ENCODE data around the gene WDR46. TPM values are rescaled to one million over a fixed set of nuclear protein-coding genes. Genes with fewer than 3 reads are reported as not detected.
"Not testable (repeated sequence)": the region's sequence is repeated elsewhere in the genome, so short reads cannot be mapped to it uniquely, and the experiment has no call there.

Gene WDR46
- total and polyA plus RNA-seq, 12 donors = 11.0 to 40.6 (median 17.8) TPM

GRCh38 chr6:33286946-33287914 lies 1.8 kb downstream of the WDR46 start:
- ATAC-seq (no peak), DNase-seq (no peak)
- no peak for TF ChIP-seq CTCF (IDR thresholded peaks at IDR 0.05)
- intact Hi-C loops (cut with DNase I) = no loop called here
- Histone ChIP-seq H3K4me1 (peaks cover 7 to 27% (median 21%) of the 10 kb centered on the region in 9 donors), H3K36me3 (peaks cover 0 to 76% (median 22%) of the 10 kb centered on the region in 9 donors), H3K9me3 (no peaks in the 10 kb centered on the region), H3K27me3 (no peaks in the 10 kb centered on the region), H3K4me3 (peak overlapping the region in 2 of 10 donors; percentile 90 to 92), H3K27ac (no peak overlapping the region)
- 92 to 94% methylated on average over 22 of the region's 22 CpGs for WGBS, 2 donors

- Histone ChIP-seq H3K4me1 (peaks cover 3 to 20% (median 17%) of the 10 kb centered on the region in 9 donors), H3K36me3 (peaks cover 0 to 77% (median 7%) of the 10 kb centered on the region in 9 donors)
- H3K9me3 ChIP-seq; H3K4me3 ChIP-seq; H3K27ac ChIP-seq; DNase-seq; ATAC-seq; H3K27me3 ChIP-seq; intact Hi-C loops (cut with DNase I): not testable (repeated sequence)
- 94 to 95% methylated on average over 4 of the region's 4 CpGs for WGBS, 2 donors
Observed at GRCh38 chr6:33285214-33285613, 3.8 kb downstream of the WDR46 start.

GRCh38 chr6:33280539-33280938 lies 8.5 kb downstream of the WDR46 start:
- TF ChIP-seq CTCF (IDR thresholded peaks at IDR 0.05) = no peak
- intact Hi-C loops (cut with DNase I) = no loop called here
- Histone ChIP-seq H3K4me3 (no peak overlapping the region), H3K36me3 (peaks cover 0 to 89% (median 10%) of the 10 kb centered on the region in 9 donors), H3K9me3 (no peaks in the 10 kb centered on the region), H3K4me1 (peaks cover 3 to 36% (median 22%) of the 10 kb centered on the region in 9 donors), H3K27ac (no peak overlapping the region), H3K27me3 (no peaks in the 10 kb centered on the region)
- no peak for DNase-seq
- 85 to 93% methylated on average over 6 of the region's 6 CpGs for WGBS, 2 donors
- ATAC-seq = no peak

- ATAC-seq = no peak
- intact Hi-C loops (cut with DNase I) = loop anchor here in 1 of 10 donors (2.0 kb wide), 1 partner anchor 65 kb away; no protein-coding TSS in a partner anchor
- no peaks in the 10 kb centered on the region for H3K9me3 ChIP-seq
- 64 to 69% methylated on average over 5 of the region's 5 CpGs for WGBS, 2 donors
- peaks cover 3 to 40% (median 27%) of the 10 kb centered on the region in 9 donors for H3K4me1 ChIP-seq
- H3K36me3 ChIP-seq = peaks cover 0 to 89% (median 10%) of the 10 kb centered on the region in 9 donors
- peak in 6 of 9 donors; percentile 16 to 52 (median 44) for TF ChIP-seq CTCF (IDR thresholded peaks at IDR 0.05)
- H3K27me3 ChIP-seq = no peaks in the 10 kb centered on the region
- no peak overlapping the region for H3K4me3 ChIP-seq
- no peak for DNase-seq
- no peak overlapping the region for H3K27ac ChIP-seq
Observed at GRCh38 chr6:33279971-33280511, 9.0 kb downstream of the WDR46 start.
